Measurements from ENCODE around the gene NUP133.

The NUP133 gene

GRCh38 chr1:229437443-229437842 lies 70.7 kb downstream of the NUP133 start:
- FAIRE-seq (no peak), DNase-seq (ENCODE audit: insufficient read length, low spot score) (no peak)
- no peak for TF ChIP-seq PAX5 (IDR thresholded peaks at IDR 0.05; ENCODE audit: insufficient read depth, low read length, severe bottlenecking)
- TF ChIP-seq POU2F2 (IDR thresholded peaks at IDR 0.05; ENCODE audit: low read depth, low read length) = no peak
- TF ChIP-seq TAF1 (IDR thresholded peaks at IDR 0.05; ENCODE audit: low read depth, low read length) = no peak
- TF ChIP-seq POLR2A (IDR thresholded peaks at IDR 0.05; ENCODE audit: low read depth, low read length) = no peak
- TF ChIP-seq SPI1 (IDR thresholded peaks at IDR 0.05; ENCODE audit: low read depth, low read length) = no peak

GRCh38 chr1:229436201-229436600 lies 71.9 kb downstream of the NUP133 start:
- no peak for FAIRE-seq
- TF ChIP-seq POLR2AphosphoS5 (IDR thresholded peaks at IDR 0.05; ENCODE audit: low read depth, low read length) (no peak), TAF1 (IDR thresholded peaks at IDR 0.05; ENCODE audit: low read depth, low read length) (no peak), POLR2A (IDR thresholded peaks at IDR 0.05; ENCODE audit: low read depth, low read length) (no peak), PAX5 (IDR thresholded peaks at IDR 0.05; ENCODE audit: insufficient read depth, low read length, severe bottlenecking) (no peak), POU2F2 (IDR thresholded peaks at IDR 0.05; ENCODE audit: low read depth, low read length) (no peak), SPI1 (IDR thresholded peaks at IDR 0.05; ENCODE audit: low read depth, low read length) (no peak)

GRCh38 chr1:229434641-229435051 lies 73.5 kb downstream of the NUP133 start:
- TF ChIP-seq TAF1 (IDR thresholded peaks at IDR 0.05; ENCODE audit: low read depth, low read length) (no peak), SPI1 (IDR thresholded peaks at IDR 0.05; ENCODE audit: low read depth, low read length) (no peak), POLR2A (IDR thresholded peaks at IDR 0.05; ENCODE audit: low read depth, low read length) (no peak), PAX5 (IDR thresholded peaks at IDR 0.05; ENCODE audit: insufficient read depth, low read length, severe bottlenecking) (no peak), POU2F2 (IDR thresholded peaks at IDR 0.05; ENCODE audit: low read depth, low read length) (no peak), POLR2AphosphoS5 (IDR thresholded peaks at IDR 0.05; ENCODE audit: low read depth, low read length) (no peak)
- no peak for FAIRE-seq

More at GRCh38 chr1:229436201-229436600, 71.9 kb downstream of the NUP133 start:
- DNase-seq (ENCODE audit: insufficient read length, low spot score) = no peak

GRCh38 chr1:229434005-229434640 lies 74.0 kb downstream of the NUP133 start, which contains the start of gene ACTA1:
Gene ACTA1, minus strand, starts transcription at chr1:229434094. Its CDS starts 979 bp downstream, at chr1:229433115.
- TF ChIP-seq POU2F2 (IDR thresholded peaks at IDR 0.05; ENCODE audit: low read depth, low read length) (no peak), TAF1 (IDR thresholded peaks at IDR 0.05; ENCODE audit: low read depth, low read length) (no peak), PAX5 (IDR thresholded peaks at IDR 0.05; ENCODE audit: insufficient read depth, low read length, severe bottlenecking) (no peak), POLR2AphosphoS5 (IDR thresholded peaks at IDR 0.05; ENCODE audit: low read depth, low read length) (no peak), SPI1 (IDR thresholded peaks at IDR 0.05; ENCODE audit: low read depth, low read length) (no peak)
- DNase-seq (ENCODE audit: insufficient read length, low spot score) = no peak
- no peak for FAIRE-seq

More at GRCh38 chr1:229434641-229435051, 73.5 kb downstream of the NUP133 start:
- DNase-seq (ENCODE audit: insufficient read length, low spot score) = no peak

- DNase-seq (ENCODE audit: insufficient read length, low spot score) (no peak), FAIRE-seq (no peak)
- TF ChIP-seq SPI1 (IDR thresholded peaks at IDR 0.05; ENCODE audit: low read depth, low read length) (no peak), PAX5 (IDR thresholded peaks at IDR 0.05; ENCODE audit: insufficient read depth, low read length, severe bottlenecking) (no peak), TAF1 (IDR thresholded peaks at IDR 0.05; ENCODE audit: low read depth, low read length) (no peak), POLR2AphosphoS5 (IDR thresholded peaks at IDR 0.05; ENCODE audit: low read depth, low read length) (no peak), POU2F2 (IDR thresholded peaks at IDR 0.05; ENCODE audit: low read depth, low read length) (no peak), POLR2A (IDR thresholded peaks at IDR 0.05; ENCODE audit: low read depth, low read length) (no peak)
Observed at GRCh38 chr1:229433364-229434004, 74.7 kb downstream of the NUP133 start.

GRCh38 chr1:229432905-229433304 lies 75.2 kb downstream of the NUP133 start:
- no peak for FAIRE-seq
- TF ChIP-seq POLR2AphosphoS5 (IDR thresholded peaks at IDR 0.05; ENCODE audit: low read depth, low read length) (no peak), SPI1 (IDR thresholded peaks at IDR 0.05; ENCODE audit: low read depth, low read length) (no peak), TAF1 (IDR thresholded peaks at IDR 0.05; ENCODE audit: low read depth, low read length) (no peak), POLR2A (IDR thresholded peaks at IDR 0.05; ENCODE audit: low read depth, low read length) (no peak), POU2F2 (IDR thresholded peaks at IDR 0.05; ENCODE audit: low read depth, low read length) (no peak), PAX5 (IDR thresholded peaks at IDR 0.05; ENCODE audit: insufficient read depth, low read length, severe bottlenecking) (no peak)
- DNase-seq (ENCODE audit: insufficient read length, low spot score) = no peak

GRCh38 chr1:229432116-229432461 lies 76.1 kb downstream of the NUP133 start:
- no peak for FAIRE-seq
- TF ChIP-seq PAX5 (IDR thresholded peaks at IDR 0.05; ENCODE audit: insufficient read depth, low read length, severe bottlenecking) = no peak
- no peak for TF ChIP-seq TAF1 (IDR thresholded peaks at IDR 0.05; ENCODE audit: low read depth, low read length)
- no peak for TF ChIP-seq POU2F2 (IDR thresholded peaks at IDR 0.05; ENCODE audit: low read depth, low read length)
- no peak for TF ChIP-seq POLR2A (IDR thresholded peaks at IDR 0.05; ENCODE audit: low read depth, low read length)
- no peak for TF ChIP-seq POLR2AphosphoS5 (IDR thresholded peaks at IDR 0.05; ENCODE audit: low read depth, low read length)
- TF ChIP-seq SPI1 (IDR thresholded peaks at IDR 0.05; ENCODE audit: low read depth, low read length) = no peak
- DNase-seq (ENCODE audit: insufficient read length, low spot score) = no peak

GRCh38 chr1:229431284-229432115 lies 76.6 kb downstream of the NUP133 start:
- DNase-seq (ENCODE audit: insufficient read length, low spot score) (no peak), FAIRE-seq (no peak)
- TF ChIP-seq POU2F2 (IDR thresholded peaks at IDR 0.05; ENCODE audit: low read depth, low read length) = no peak

GRCh38 chr1:229430761-229431283 lies 77.3 kb downstream of the NUP133 start:
- FAIRE-seq (no peak), DNase-seq (ENCODE audit: insufficient read length, low spot score) (no peak)
- TF ChIP-seq TAF1 (IDR thresholded peaks at IDR 0.05; ENCODE audit: low read depth, low read length) (no peak), POLR2AphosphoS5 (IDR thresholded peaks at IDR 0.05; ENCODE audit: low read depth, low read length) (no peak), POLR2A (IDR thresholded peaks at IDR 0.05; ENCODE audit: low read depth, low read length) (no peak), SPI1 (IDR thresholded peaks at IDR 0.05; ENCODE audit: low read depth, low read length) (no peak), POU2F2 (IDR thresholded peaks at IDR 0.05; ENCODE audit: low read depth, low read length) (no peak), PAX5 (IDR thresholded peaks at IDR 0.05; ENCODE audit: insufficient read depth, low read length, severe bottlenecking) (no peak)

Measured in GM12891 (cell line).